Progenitor cell of endocrine pancreas (in vitro differentiated cells): ENCODE measurements around the gene BCDIN3D. TPM values are rescaled to one million over a fixed set of nuclear protein-coding genes. Genes with fewer than 3 reads are reported as not detected.

Source experiments
- DNase-seq: peaks from one replicate; pipeline ENCODE4 v3.0.0; 2021; ENCODE audit warnings: low spot score; ENCODE audit not compliant: unreplicated experiment
- H3K27ac Mint-ChIP-seq: 2 replicates; pipeline ENCODE4 v1.8.0; 2021; ENCODE audit warnings: mild to moderate bottlenecking, moderate library complexity, mixed read lengths
- H3K27me3 Mint-ChIP-seq: 2 replicates; pipeline ENCODE4 v1.8.0; 2021; ENCODE audit warnings: mixed read lengths
- H3K36me3 Mint-ChIP-seq: 2 replicates; pipeline ENCODE4 v1.8.0; 2022; ENCODE audit warnings: mixed read lengths; ENCODE audit not compliant: insufficient read depth
- H3K4me1 Mint-ChIP-seq: 2 replicates; pipeline ENCODE4 v1.8.0; 2021; ENCODE audit warnings: low read depth, mixed read lengths
- H3K4me3 Mint-ChIP-seq: 2 replicates; pipeline ENCODE4 v1.8.0; 2021; ENCODE audit warnings: low read depth, mild to moderate bottlenecking, moderate library complexity, mixed read lengths
- H3K9me3 Mint-ChIP-seq: 2 replicates; pipeline ENCODE4 v1.8.0; 2021; ENCODE audit warnings: low read depth, mixed read lengths
- long read RNA-seq: library from polyadenylated mRNA; unstranded; transcript quantifications from one replicate; pipeline ENCODE4 v2.0.0, GENCODE V29; 2020
- total RNA-seq: library from RNA; stranded (reverse); gene quantifications from 2 replicates; pipeline ENCODE4 v1.2.1, GENCODE V29; 2021
- TF ChIP-seq, protein P1 (sequence below): fragments of 200-600 bp; sonication (generic); IDR thresholded peaks from one replicate; pipeline ENCODE4 v1.5.0; 2021; ENCODE audit warnings: antibody characterized with exemption, mild to moderate bottlenecking; ENCODE audit not compliant: unreplicated experiment

BCDIN3D gene
- 6.1 and 7.3 TPM in 2 replicates for total RNA-seq
- long read RNA-seq, transcript BCDIN3D-201 (2 exons, 3,253 nt): major isoform, 34 of 40 reads
- long read RNA-seq, partial matches to known transcripts: 0 of 40 reads
- long read RNA-seq, other reads (novel, unspliced or antisense): 6 of 40 reads

DNA sequence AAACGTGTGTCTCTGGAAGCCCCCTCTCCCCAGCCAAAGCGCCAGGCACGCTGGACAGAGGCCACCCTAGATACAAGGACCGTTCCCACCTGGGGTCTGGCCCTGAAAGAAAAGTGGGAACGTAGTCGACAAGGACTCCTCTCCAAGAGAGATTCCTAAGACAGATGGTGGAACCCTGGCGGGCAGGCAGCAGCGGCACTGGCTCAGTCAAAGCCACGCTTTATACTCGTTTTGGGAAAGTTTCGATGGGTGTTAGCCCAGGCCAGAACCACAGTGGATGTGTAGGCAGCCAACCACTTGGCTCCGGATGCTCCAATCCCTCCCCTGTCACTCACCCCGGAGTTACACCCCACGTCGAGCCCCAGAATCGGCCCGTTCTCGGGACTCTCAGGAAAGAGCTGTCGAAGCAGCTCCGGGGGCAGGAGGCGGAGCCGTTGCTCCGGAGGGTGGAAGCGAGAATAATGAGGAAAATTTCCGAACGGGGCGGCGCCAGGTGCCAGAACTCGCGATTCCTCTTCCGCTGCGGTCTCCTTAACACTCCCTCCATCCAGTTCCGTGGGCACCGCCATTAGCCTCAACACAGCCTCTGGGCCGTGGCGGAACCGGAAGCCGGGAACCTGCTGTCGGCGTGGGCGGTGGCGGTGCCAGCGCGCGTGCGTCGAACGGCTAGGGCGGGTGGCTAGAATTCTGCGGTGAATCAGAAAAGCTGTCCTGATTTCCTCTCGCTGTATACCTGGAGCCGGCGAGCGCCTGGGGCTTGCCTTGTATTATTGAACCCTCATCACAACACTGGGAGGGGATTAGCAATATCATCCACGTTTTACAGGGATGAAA, at the start of gene BCDIN3D:
BCDIN3D (minus strand) TSS at position 588 of the 834 bp plus-strand sequence; CDS start at position 569, 19 bp downstream.
- no peaks in the 10 kb centered on the region for H3K9me3 Mint-ChIP-seq
- TF ChIP-seq, protein P1, sequence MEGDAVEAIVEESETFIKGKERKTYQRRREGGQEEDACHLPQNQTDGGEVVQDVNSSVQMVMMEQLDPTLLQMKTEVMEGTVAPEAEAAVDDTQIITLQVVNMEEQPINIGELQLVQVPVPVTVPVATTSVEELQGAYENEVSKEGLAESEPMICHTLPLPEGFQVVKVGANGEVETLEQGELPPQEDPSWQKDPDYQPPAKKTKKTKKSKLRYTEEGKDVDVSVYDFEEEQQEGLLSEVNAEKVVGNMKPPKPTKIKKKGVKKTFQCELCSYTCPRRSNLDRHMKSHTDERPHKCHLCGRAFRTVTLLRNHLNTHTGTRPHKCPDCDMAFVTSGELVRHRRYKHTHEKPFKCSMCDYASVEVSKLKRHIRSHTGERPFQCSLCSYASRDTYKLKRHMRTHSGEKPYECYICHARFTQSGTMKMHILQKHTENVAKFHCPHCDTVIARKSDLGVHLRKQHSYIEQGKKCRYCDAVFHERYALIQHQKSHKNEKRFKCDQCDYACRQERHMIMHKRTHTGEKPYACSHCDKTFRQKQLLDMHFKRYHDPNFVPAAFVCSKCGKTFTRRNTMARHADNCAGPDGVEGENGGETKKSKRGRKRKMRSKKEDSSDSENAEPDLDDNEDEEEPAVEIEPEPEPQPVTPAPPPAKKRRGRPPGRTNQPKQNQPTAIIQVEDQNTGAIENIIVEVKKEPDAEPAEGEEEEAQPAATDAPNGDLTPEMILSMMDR: no peak
- peaks cover 22% of the 10 kb centered on the region for H3K27me3 Mint-ChIP-seq
- H3K4me3 Mint-ChIP-seq: peak within 1 kb of the TSS; percentile 81
- peaks cover 13% of the 10 kb centered on the region for H3K4me1 Mint-ChIP-seq
- H3K27ac Mint-ChIP-seq: peak within 1 kb of the TSS; percentile 96
- peaks cover 2% of the 10 kb centered on the region for H3K36me3 Mint-ChIP-seq
- DNase-seq: peak; percentile 71

DNA sequence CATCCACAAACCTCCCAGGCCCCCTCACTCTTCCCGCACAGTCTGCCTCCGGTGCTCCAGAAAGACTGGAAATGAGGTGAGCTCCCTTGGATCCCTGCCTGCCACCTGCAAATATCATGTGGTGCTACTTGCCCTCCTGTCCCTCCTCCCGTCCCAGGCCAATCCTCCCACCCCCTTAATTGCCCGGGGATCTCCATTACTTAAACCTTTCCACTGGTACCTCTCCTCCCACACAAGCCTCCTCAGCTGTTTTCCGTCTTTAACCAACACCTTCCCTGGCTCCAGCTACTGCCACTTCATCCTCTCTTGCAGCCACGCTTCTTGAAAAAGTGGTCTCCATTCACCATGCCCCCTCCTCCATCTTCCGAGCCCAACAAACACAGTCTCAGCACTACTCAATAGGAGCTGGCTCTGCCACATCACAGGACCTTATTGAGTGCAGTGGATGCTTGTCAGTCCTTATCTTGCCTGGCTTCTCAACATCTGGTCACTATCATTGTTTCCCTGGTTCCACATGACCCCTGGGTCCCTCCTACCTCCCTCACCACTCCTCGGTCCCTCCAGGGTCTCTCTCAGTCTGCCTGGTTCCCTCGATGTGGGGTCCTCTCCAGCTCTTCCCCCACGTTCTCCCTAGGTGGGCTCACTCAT, 49.3 kb upstream of the BCDIN3D start:
- peaks cover 18% of the 10 kb centered on the region for H3K27me3 Mint-ChIP-seq
- TF ChIP-seq, protein P1: no peak
- H3K4me3 Mint-ChIP-seq: no peak overlapping the region
- H3K27ac Mint-ChIP-seq: no peak overlapping the region
- H3K4me1 Mint-ChIP-seq: peaks cover 12% of the 10 kb centered on the region
- H3K36me3 Mint-ChIP-seq: no peaks in the 10 kb centered on the region
- no peaks in the 10 kb centered on the region for H3K9me3 Mint-ChIP-seq
- no peak for DNase-seq

- Mint-ChIP-seq H3K36me3 (no peaks in the 10 kb centered on the region), H3K9me3 (no peaks in the 10 kb centered on the region), H3K27ac (no peak overlapping the region), H3K4me1 (peaks cover 16% of the 10 kb centered on the region), H3K27me3 (peaks cover 24% of the 10 kb centered on the region), H3K4me3 (no peak overlapping the region)
- TF ChIP-seq, protein P1: no peak
- no peak for DNase-seq
Observed at GRCh38 chr12:49891476-49891875, 48.6 kb upstream of the BCDIN3D start.

- TF ChIP-seq, protein P1: no peak
- no peaks in the 10 kb centered on the region for H3K36me3 Mint-ChIP-seq
- H3K4me3 Mint-ChIP-seq: no peak overlapping the region
- H3K27me3 Mint-ChIP-seq: peaks cover 23% of the 10 kb centered on the region
- no peaks in the 10 kb centered on the region for H3K9me3 Mint-ChIP-seq
- no peak for DNase-seq
- peaks cover 16% of the 10 kb centered on the region for H3K4me1 Mint-ChIP-seq
- H3K27ac Mint-ChIP-seq: no peak overlapping the region
Observed at GRCh38 chr12:49891012-49891411, 48.1 kb upstream of the BCDIN3D start.

- TF ChIP-seq, protein P1: no peak
- Mint-ChIP-seq H3K4me1 (peaks cover 22% of the 10 kb centered on the region), H3K36me3 (no peaks in the 10 kb centered on the region), H3K9me3 (no peaks in the 10 kb centered on the region), H3K4me3 (no peak overlapping the region), H3K27me3 (peaks cover 28% of the 10 kb centered on the region), H3K27ac (no peak overlapping the region)
- DNase-seq: no peak
Observed at GRCh38 chr12:49890096-49890461, 47.2 kb upstream of the BCDIN3D start.
